RPMI8226 (cell line): ENCODE measurements around the gene CTDSP1.

Experiments
- DNase-seq: peaks from one replicate; pipeline ENCODE4 v3.0.0-alpha.2; 2015

CTDSP1 gene

GRCh38 chr2:218427741-218428140, 28.1 kb downstream of the CTDSP1 start:
- DNase-seq = no peak

GRCh38 chr2:218428846-218429558, 29.3 kb downstream of the CTDSP1 start:
- no peak for DNase-seq

GRCh38 chr2:218429911-218430692, 30.4 kb downstream of the CTDSP1 start:
- DNase-seq = no peak

- no peak for DNase-seq
These were observed 31.1 kb downstream of the CTDSP1 start for GRCh38 chr2:218430721-218431120.

GRCh38 chr2:218431878-218432277, 32.2 kb downstream of the CTDSP1 start:
- DNase-seq = no peak

- DNase-seq = no peak
These were observed 33.2 kb downstream of the CTDSP1 start for GRCh38 chr2:218432676-218433365.

GRCh38 chr2:218434456-218434855, 34.8 kb downstream of the CTDSP1 start:
- DNase-seq = no peak

GRCh38 chr2:218435003-218435982, 35.6 kb downstream of the CTDSP1 start:
- no peak for DNase-seq

- no peak for DNase-seq
These were observed 37.3 kb downstream of the CTDSP1 start for GRCh38 chr2:218436992-218437391.

GRCh38 chr2:218437969-218438368, 38.3 kb downstream of the CTDSP1 start:
- DNase-seq = no peak

GRCh38 chr2:218438596-218438995, 38.9 kb downstream of the CTDSP1 start:
- DNase-seq = no peak

GRCh38 chr2:218444692-218445357, 45.2 kb downstream of the CTDSP1 start:
- DNase-seq = no peak

GRCh38 chr2:218445602-218446001, 45.9 kb downstream of the CTDSP1 start:
- DNase-seq = no peak

GRCh38 chr2:218446547-218446946, 46.9 kb downstream of the CTDSP1 start:
- DNase-seq = no peak

- no peak for DNase-seq
These were observed 47.4 kb downstream of the CTDSP1 start for GRCh38 chr2:218447072-218447471.

GRCh38 chr2:218448934-218449333, 49.3 kb downstream of the CTDSP1 start:
- no peak for DNase-seq

GRCh38 chr2:218452079-218452478, 52.4 kb downstream of the CTDSP1 start:
- no peak for DNase-seq
